K562 (cell line): ENCODE measurements around the gene SNTG2. TPM values are rescaled to one million over a fixed set of nuclear protein-coding genes. Genes with fewer than 3 reads are reported as not detected.

ENCODE experiments used
- NFYB ChIP-seq: IDR thresholded peaks from 2 replicates; pipeline ENCODE4 v1.6.1; 2011; ENCODE audit warnings: mild to moderate bottlenecking, moderate library complexity; ENCODE audit not compliant: insufficient read length; ENCODE audit errors: extremely low read depth
- polyA plus RNA-seq, 8 experiments: library from polyadenylated mRNA; depleted of rRNA in 4 of 8; stranded (reverse) in 5 of 8; unstranded in 3 of 8; fragments of >200 nt; fragmentation: Nextera tagmentation in 2 of 8; fragmentation: Illumina TruSeq in 1 of 8; extraction: Ambion mirVana in 2 of 8; extraction: Trizol in 1 of 8; gene quantifications; 2 replicates each; pipeline versions ENCODE4 v1.2.1 to v1.2.3, GENCODE V29; 2011 to 2014; ENCODE audit warnings: inconsistent platforms in 1 of 8, missing spikeins in 1 of 8
- total RNA-seq, 7 experiments: library from RNA; depleted of rRNA in 6 of 7; stranded (reverse); fragments of >200 nt in 6 of 7; fragmentation: Illumina TruSeq in 2 of 7; extraction: Trizol in 2 of 7; gene quantifications; 2 replicates each; pipeline versions ENCODE4 v1.2.1 to v1.2.3, GENCODE V29; 2011 to 2021; ENCODE audit warnings: low replicate concordance in 1 of 7
- TF ChIP-seq, protein P1 (sequence below), 2 experiments: fragments of 450-650 bp; IDR thresholded peaks; 2 replicates each; pipeline ENCODE4 v1.6.1; 2016; ENCODE audit warnings: mild to moderate bottlenecking in 2 of 2, borderline replicate concordance in 1 of 2, low read depth in 1 of 2, moderate library complexity in 1 of 2
- TF ChIP-seq, protein P2 (sequence below): fragments of 250-450 bp; sonication (Bioruptor Pico); IDR thresholded peaks from 2 replicates; pipeline ENCODE4 v1.5.0; 2022; ENCODE audit warnings: mild to moderate bottlenecking

SNTG2 gene
- total and polyA plus RNA-seq, 9 of the 15 experiments (the other 6 are each of a cell fraction or from before 2014, with no cell fraction given): not detected

DNA sequence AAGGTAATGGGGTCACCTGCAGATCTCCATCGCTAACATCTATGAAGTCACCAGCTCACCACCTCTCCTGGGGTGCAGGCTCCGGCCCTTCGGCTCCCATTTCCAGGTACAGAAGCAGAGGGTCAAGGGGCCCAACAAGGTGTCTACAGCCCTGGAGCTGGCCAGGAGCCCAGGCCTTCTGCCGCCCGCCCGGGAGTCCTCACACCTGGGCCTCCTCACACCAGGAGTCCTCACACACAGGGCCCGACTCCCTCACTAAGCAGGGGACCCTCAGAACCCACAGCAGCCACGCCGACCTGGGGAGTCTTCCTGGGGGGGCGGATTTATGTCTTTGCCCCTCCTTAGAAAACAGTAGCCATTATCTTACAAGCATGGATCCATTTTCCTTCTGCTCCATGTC lies 419.3 kb downstream of the SNTG2 start (continued):
- TF ChIP-seq, protein P1, sequence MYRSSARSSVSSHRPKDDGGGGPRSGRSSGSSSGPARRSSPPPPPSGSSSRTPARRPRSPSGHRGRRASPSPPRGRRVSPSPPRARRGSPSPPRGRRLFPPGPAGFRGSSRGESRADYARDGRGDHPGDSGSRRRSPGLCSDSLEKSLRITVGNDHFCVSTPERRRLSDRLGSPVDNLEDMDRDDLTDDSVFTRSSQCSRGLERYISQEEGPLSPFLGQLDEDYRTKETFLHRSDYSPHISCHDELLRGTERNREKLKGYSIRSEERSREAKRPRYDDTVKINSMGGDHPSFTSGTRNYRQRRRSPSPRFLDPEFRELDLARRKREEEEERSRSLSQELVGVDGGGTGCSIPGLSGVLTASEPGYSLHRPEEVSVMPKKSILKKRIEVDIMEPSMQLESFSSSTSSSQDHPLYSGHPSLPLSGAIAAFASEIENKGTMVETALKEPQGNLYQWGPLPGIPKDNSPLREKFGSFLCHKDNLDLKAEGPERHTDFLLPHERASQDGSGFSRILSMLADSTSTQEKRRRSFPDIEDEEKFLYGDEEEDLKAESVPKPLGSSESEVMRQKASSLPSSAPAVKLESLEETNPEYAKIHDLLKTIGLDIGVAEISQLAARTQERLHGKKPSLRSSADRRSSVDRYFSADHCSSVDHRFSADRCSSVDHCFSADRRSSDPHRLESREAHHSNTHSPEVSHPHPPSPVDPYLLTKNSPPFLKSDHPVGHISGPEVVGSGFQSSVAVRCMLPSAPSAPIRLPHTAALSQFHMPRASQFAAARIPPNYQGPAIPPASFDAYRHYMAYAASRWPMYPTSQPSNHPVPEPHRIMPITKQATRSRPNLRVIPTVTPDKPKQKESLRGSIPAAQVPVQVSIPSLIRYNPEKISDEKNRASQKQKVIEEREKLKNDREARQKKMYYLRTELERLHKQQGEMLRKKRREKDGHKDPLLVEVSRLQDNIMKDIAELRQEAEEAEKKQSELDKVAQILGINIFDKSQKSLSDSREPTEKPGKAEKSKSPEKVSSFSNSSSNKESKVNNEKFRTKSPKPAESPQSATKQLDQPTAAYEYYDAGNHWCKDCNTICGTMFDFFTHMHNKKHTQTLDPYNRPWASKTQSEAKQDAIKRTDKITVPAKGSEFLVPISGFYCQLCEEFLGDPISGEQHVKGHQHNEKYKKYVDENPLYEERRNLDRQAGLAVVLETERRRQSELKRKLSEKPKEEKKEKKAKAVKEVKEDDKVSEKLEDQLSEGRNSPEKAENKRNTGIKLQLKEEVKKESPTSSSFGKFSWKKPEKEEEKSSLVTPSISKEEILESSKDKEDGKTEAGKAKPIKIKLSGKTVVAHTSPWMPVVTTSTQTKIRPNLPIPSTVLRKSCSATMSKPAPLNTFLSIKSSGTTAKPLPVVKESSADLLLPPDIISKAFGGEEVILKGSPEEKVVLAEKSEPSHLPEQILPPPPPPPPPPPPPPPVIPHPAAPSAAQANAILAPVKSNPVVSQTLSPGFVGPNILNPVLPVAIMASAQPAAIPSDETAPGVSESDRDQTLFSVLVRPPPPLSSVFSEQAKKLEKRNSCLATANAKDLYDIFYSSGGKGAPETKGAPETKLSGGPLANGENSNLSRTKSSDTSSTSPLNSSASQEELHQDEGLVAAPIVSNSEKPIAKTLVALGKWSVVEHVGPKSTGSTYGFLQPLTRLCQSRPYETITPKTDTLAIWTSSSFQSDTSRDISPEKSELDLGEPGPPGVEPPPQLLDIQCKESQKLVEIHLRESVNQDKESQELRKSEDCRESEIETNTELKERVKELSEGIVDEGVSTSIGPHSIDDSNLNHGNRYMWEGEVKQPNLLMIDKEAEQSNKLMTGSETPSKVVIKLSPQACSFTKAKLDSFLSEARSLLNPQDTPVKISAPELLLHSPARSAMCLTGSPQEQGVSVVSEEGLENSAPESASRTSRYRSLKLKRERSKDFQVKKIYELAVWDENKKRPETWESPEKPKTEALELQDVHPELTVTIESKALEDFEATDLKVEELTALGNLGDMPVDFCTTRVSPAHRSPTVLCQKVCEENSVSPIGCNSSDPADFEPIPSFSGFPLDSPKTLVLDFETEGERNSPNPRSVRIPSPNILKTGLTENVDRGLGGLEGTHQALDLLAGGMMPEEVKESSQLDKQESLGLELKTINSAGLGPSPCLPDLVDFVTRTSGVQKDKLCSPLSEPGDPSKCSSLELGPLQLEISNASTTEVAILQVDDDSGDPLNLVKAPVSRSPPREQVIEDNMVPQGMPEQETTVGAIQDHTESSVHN (IDR thresholded peaks at IDR 0.05; ENCODE audit: borderline replicate concordance in 1 of 2, low read depth in 1 of 2): no peak
- TF ChIP-seq NFYB: no peak
- TF ChIP-seq, protein P2, sequence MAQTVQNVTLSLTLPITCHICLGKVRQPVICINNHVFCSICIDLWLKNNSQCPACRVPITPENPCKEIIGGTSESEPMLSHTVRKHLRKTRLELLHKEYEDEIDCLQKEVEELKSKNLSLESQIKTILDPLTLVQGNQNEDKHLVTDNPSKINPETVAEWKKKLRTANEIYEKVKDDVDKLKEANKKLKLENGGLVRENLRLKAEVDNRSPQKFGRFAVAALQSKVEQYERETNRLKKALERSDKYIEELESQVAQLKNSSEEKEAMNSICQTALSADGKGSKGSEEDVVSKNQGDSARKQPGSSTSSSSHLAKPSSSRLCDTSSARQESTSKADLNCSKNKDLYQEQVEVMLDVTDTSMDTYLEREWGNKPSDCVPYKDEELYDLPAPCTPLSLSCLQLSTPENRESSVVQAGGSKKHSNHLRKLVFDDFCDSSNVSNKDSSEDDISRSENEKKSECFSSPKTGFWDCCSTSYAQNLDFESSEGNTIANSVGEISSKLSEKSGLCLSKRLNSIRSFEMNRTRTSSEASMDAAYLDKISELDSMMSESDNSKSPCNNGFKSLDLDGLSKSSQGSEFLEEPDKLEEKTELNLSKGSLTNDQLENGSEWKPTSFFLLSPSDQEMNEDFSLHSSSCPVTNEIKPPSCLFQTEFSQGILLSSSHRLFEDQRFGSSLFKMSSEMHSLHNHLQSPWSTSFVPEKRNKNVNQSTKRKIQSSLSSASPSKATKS (CRISPR knock-in tag): no peak
